ENCODE measurements around the gene CCZ1.
"Not testable (repeated sequence)": the region's sequence is repeated elsewhere in the genome, so short reads cannot be mapped to it uniquely, and the experiment has no call there.

CCZ1 gene

GRCh38 chr7:5892498-5892897 is 6.0 kb upstream of the CCZ1 start:
- no peak for TF ChIP-seq CTCF (IDR thresholded peaks at IDR 0.05; ENCODE audit: low read depth, low read length, poor library complexity, severe bottlenecking)
- TF ChIP-seq EZH2phosphoT487 (IDR thresholded peaks at IDR 0.05; ENCODE audit: borderline replicate concordance, low read length): no peak
- H3K9me3 ChIP-seq (ENCODE audit: control insufficient read depth, insufficient read depth, low read length): no peaks in the 10 kb centered on the region
- no peaks in the 10 kb centered on the region for H3K4me1 ChIP-seq (ENCODE audit: control insufficient read depth, low read length)
- H3K79me2 ChIP-seq (ENCODE audit: control insufficient read depth, low read length): no peaks in the 10 kb centered on the region
- H3K36me3 ChIP-seq (ENCODE audit: control insufficient read depth, low read length): no peaks in the 10 kb centered on the region
- no peaks in the 10 kb centered on the region for H3F3A ChIP-seq (ENCODE audit: control insufficient read depth, insufficient read depth)
- no peaks in the 10 kb centered on the region for H3K27me3 ChIP-seq (ENCODE audit: control insufficient read depth, low read length)
- no peaks in the 10 kb centered on the region for H4K20me1 ChIP-seq (ENCODE audit: control insufficient read depth, insufficient read depth, low read depth, low read length)
- no peak overlapping the region for H3K4me3 ChIP-seq (ENCODE audit: low read length)
- no peak overlapping the region for H3K4me2 ChIP-seq (ENCODE audit: low read length)
- H3K9me2 ChIP-seq (replicated peaks; ENCODE audit: control insufficient read depth, low read length): no peaks in the 10 kb centered on the region
- H3K27ac ChIP-seq (ENCODE audit: low read depth, low read length): no peak overlapping the region

- not testable (repeated sequence) for H3K36me3 ChIP-seq (ENCODE audit: control insufficient read depth, low read length); H3K79me2 ChIP-seq (ENCODE audit: control insufficient read depth, low read length); H3K27ac ChIP-seq (ENCODE audit: low read depth, low read length); H3F3A ChIP-seq (ENCODE audit: control insufficient read depth, insufficient read depth); H3K27me3 ChIP-seq (ENCODE audit: control insufficient read depth, low read length); H3K9me3 ChIP-seq (ENCODE audit: control insufficient read depth, insufficient read depth, low read length); H4K20me1 ChIP-seq (ENCODE audit: control insufficient read depth, insufficient read depth, low read depth, low read length); H3K9me2 ChIP-seq (replicated peaks; ENCODE audit: control insufficient read depth, low read length)
- H3K4me2 ChIP-seq (ENCODE audit: low read length): peak overlapping the region; percentile 59
- H3K4me3 ChIP-seq (ENCODE audit: low read length): peak overlapping the region; percentile 70
- peaks cover 12% of the 10 kb centered on the region for H3K4me1 ChIP-seq (ENCODE audit: control insufficient read depth, low read length)
Observed at GRCh38 chr7:5897369-5897919, 1.1 kb upstream of the CCZ1 start.

GRCh38 chr7:5903002-5903401 is 4.5 kb downstream of the CCZ1 start:
- H3K4me2 ChIP-seq (ENCODE audit: low read length); H3K27me3 ChIP-seq (ENCODE audit: control insufficient read depth, low read length); H3K4me3 ChIP-seq (ENCODE audit: low read length); H4K20me1 ChIP-seq (ENCODE audit: control insufficient read depth, insufficient read depth, low read depth, low read length); H3K9me3 ChIP-seq (ENCODE audit: control insufficient read depth, insufficient read depth, low read length); H3K4me1 ChIP-seq (ENCODE audit: control insufficient read depth, low read length); H3K27ac ChIP-seq (ENCODE audit: low read depth, low read length); H3K9me2 ChIP-seq (replicated peaks; ENCODE audit: control insufficient read depth, low read length); H3K79me2 ChIP-seq (ENCODE audit: control insufficient read depth, low read length); H3F3A ChIP-seq (ENCODE audit: control insufficient read depth, insufficient read depth): not testable (repeated sequence)
- H3K36me3 ChIP-seq (ENCODE audit: control insufficient read depth, low read length): peaks cover 10% of the 10 kb centered on the region

GRCh38 chr7:5904726-5905125 is 6.2 kb downstream of the CCZ1 start:
- not testable (repeated sequence) for H3K27ac ChIP-seq (ENCODE audit: low read depth, low read length); H3K4me1 ChIP-seq (ENCODE audit: control insufficient read depth, low read length); H3K9me3 ChIP-seq (ENCODE audit: control insufficient read depth, insufficient read depth, low read length); H3F3A ChIP-seq (ENCODE audit: control insufficient read depth, insufficient read depth); H3K4me2 ChIP-seq (ENCODE audit: low read length); H3K79me2 ChIP-seq (ENCODE audit: control insufficient read depth, low read length); H3K27me3 ChIP-seq (ENCODE audit: control insufficient read depth, low read length); H4K20me1 ChIP-seq (ENCODE audit: control insufficient read depth, insufficient read depth, low read depth, low read length); H3K4me3 ChIP-seq (ENCODE audit: low read length); H3K9me2 ChIP-seq (replicated peaks; ENCODE audit: control insufficient read depth, low read length)
- H3K36me3 ChIP-seq (ENCODE audit: control insufficient read depth, low read length): peaks cover 10% of the 10 kb centered on the region

- H3K27me3 ChIP-seq (ENCODE audit: control insufficient read depth, low read length); H3K79me2 ChIP-seq (ENCODE audit: control insufficient read depth, low read length); H3K9me2 ChIP-seq (replicated peaks; ENCODE audit: control insufficient read depth, low read length); H4K20me1 ChIP-seq (ENCODE audit: control insufficient read depth, insufficient read depth, low read depth, low read length); H3K4me2 ChIP-seq (ENCODE audit: low read length); H3F3A ChIP-seq (ENCODE audit: control insufficient read depth, insufficient read depth); H3K4me3 ChIP-seq (ENCODE audit: low read length); H3K9me3 ChIP-seq (ENCODE audit: control insufficient read depth, insufficient read depth, low read length); H3K27ac ChIP-seq (ENCODE audit: low read depth, low read length); H3K4me1 ChIP-seq (ENCODE audit: control insufficient read depth, low read length): not testable (repeated sequence)
- peaks cover 12% of the 10 kb centered on the region for H3K36me3 ChIP-seq (ENCODE audit: control insufficient read depth, low read length)
Observed at GRCh38 chr7:5908835-5909234, 10.3 kb downstream of the CCZ1 start.

- H3K9me3 ChIP-seq (ENCODE audit: control insufficient read depth, insufficient read depth, low read length); H3K4me2 ChIP-seq (ENCODE audit: low read length); H3K27ac ChIP-seq (ENCODE audit: low read depth, low read length); H3K79me2 ChIP-seq (ENCODE audit: control insufficient read depth, low read length); H3K36me3 ChIP-seq (ENCODE audit: control insufficient read depth, low read length); H3K4me3 ChIP-seq (ENCODE audit: low read length); H4K20me1 ChIP-seq (ENCODE audit: control insufficient read depth, insufficient read depth, low read depth, low read length); H3K27me3 ChIP-seq (ENCODE audit: control insufficient read depth, low read length); H3F3A ChIP-seq (ENCODE audit: control insufficient read depth, insufficient read depth); H3K9me2 ChIP-seq (replicated peaks; ENCODE audit: control insufficient read depth, low read length); H3K4me1 ChIP-seq (ENCODE audit: control insufficient read depth, low read length): not testable (repeated sequence)
Observed at GRCh38 chr7:5916529-5916928, 18.0 kb downstream of the CCZ1 start.

- not testable (repeated sequence) for H3K9me2 ChIP-seq (replicated peaks; ENCODE audit: control insufficient read depth, low read length); H3K4me1 ChIP-seq (ENCODE audit: control insufficient read depth, low read length)
Observed at GRCh38 chr7:5924180-5924579, 25.6 kb downstream of the CCZ1 start.

More at GRCh38 chr7:5924180-5924579, 25.6 kb downstream of the CCZ1 start:
- not testable (repeated sequence) for H3K36me3 ChIP-seq (ENCODE audit: control insufficient read depth, low read length); H3K9me3 ChIP-seq (ENCODE audit: control insufficient read depth, insufficient read depth, low read length); H3F3A ChIP-seq (ENCODE audit: control insufficient read depth, insufficient read depth); H3K4me3 ChIP-seq (ENCODE audit: low read length); H3K27ac ChIP-seq (ENCODE audit: low read depth, low read length); H3K4me2 ChIP-seq (ENCODE audit: low read length); H3K27me3 ChIP-seq (ENCODE audit: control insufficient read depth, low read length); H3K79me2 ChIP-seq (ENCODE audit: control insufficient read depth, low read length); H4K20me1 ChIP-seq (ENCODE audit: control insufficient read depth, insufficient read depth, low read depth, low read length)
